Nephron progenitor cell (in vitro differentiated cells): ENCODE data around the gene RNASE12.
"Not testable (repeated sequence)": the region's sequence is repeated elsewhere in the genome, so short reads cannot be mapped to it uniquely, and the experiment has no call there.

Experiments
- DNase-seq: peaks from one replicate; pipeline ENCODE4 v3.0.0; 2021
- H3K27ac Mint-ChIP-seq: 2 replicates; pipeline ENCODE4 v1.8.0; 2021; ENCODE audit warnings: mild to moderate bottlenecking, moderate library complexity, mixed read lengths
- H3K27me3 Mint-ChIP-seq: 2 replicates; pipeline ENCODE4 v1.8.0; 2021; ENCODE audit warnings: mild to moderate bottlenecking, low read depth, mixed read lengths; ENCODE audit not compliant: poor library complexity
- H3K36me3 Mint-ChIP-seq: 2 replicates; pipeline ENCODE4 v1.8.0; 2021; ENCODE audit warnings: low read depth, mixed read lengths
- H3K4me1 Mint-ChIP-seq: 2 replicates; pipeline ENCODE4 v1.8.0; 2021; ENCODE audit warnings: mixed read lengths
- H3K4me3 Mint-ChIP-seq: 2 replicates; pipeline ENCODE4 v1.8.0; 2021; ENCODE audit warnings: mild to moderate bottlenecking, moderate library complexity, mixed read lengths
- H3K9me3 Mint-ChIP-seq: 2 replicates; pipeline ENCODE4 v1.8.0; 2021; ENCODE audit warnings: mild to moderate bottlenecking, moderate library complexity, mixed read lengths
- TF ChIP-seq, protein P1 (sequence below): fragments of 200-600 bp; sonication (generic); IDR thresholded peaks from 2 replicates; pipeline ENCODE4 v1.5.0; 2021; ENCODE audit warnings: antibody characterized with exemption

RNASE12 gene

GRCh38 chr14:20623798-20624197, 32.6 kb upstream of the RNASE12 start:
- no peak for DNase-seq
- TF ChIP-seq, protein P1, sequence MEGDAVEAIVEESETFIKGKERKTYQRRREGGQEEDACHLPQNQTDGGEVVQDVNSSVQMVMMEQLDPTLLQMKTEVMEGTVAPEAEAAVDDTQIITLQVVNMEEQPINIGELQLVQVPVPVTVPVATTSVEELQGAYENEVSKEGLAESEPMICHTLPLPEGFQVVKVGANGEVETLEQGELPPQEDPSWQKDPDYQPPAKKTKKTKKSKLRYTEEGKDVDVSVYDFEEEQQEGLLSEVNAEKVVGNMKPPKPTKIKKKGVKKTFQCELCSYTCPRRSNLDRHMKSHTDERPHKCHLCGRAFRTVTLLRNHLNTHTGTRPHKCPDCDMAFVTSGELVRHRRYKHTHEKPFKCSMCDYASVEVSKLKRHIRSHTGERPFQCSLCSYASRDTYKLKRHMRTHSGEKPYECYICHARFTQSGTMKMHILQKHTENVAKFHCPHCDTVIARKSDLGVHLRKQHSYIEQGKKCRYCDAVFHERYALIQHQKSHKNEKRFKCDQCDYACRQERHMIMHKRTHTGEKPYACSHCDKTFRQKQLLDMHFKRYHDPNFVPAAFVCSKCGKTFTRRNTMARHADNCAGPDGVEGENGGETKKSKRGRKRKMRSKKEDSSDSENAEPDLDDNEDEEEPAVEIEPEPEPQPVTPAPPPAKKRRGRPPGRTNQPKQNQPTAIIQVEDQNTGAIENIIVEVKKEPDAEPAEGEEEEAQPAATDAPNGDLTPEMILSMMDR: no peak
- Mint-ChIP-seq H3K4me1 (peaks cover 65% of the 10 kb centered on the region), H3K9me3 (peaks cover 12% of the 10 kb centered on the region), H3K27me3 (peaks cover 61% of the 10 kb centered on the region), H3K27ac (no peak overlapping the region), H3K4me3 (peak overlapping the region; percentile 84), H3K36me3 (no peaks in the 10 kb centered on the region)

GRCh38 chr14:20622816-20623291, 31.7 kb upstream of the RNASE12 start:
- Mint-ChIP-seq H3K27ac (no peak overlapping the region), H3K36me3 (no peaks in the 10 kb centered on the region), H3K4me1 (peaks cover 56% of the 10 kb centered on the region), H3K9me3 (peaks cover 12% of the 10 kb centered on the region), H3K4me3 (peak overlapping the region; percentile 71), H3K27me3 (peaks cover 51% of the 10 kb centered on the region)
- DNase-seq: no peak
- TF ChIP-seq, protein P1: no peak

DNA sequence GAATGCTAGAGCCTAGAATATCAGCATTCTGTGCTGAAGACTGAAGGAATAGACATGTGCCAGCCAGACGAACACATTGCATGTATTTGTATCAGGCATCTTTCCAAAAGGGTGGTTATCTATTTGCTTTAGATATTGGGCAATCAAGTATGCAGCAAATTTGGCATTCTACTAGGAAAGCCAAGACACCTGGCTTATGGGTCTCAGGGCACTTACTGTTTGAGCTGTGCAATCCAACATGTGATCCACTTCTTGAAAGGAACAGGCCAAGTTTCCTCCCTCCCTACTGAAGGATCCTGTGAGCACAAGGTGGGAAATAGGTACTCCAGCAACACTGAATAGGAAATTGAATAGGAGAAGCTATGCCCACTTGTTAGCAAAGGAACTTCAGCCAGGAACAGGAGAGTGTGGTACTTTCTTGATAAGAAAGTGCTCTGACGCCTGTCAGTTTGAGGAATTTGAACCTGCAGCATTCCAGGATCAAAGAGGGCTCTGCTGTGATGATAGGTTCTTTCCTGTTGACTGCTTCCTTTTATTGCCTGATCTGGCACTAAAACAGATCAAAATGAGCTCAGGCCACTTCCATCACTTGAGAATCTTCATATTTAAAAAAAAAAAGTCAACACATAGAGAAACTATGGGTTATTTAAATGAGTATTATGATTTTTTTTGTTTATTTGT, 29.8 kb upstream of the RNASE12 start:
- Mint-ChIP-seq H3K4me1 (peaks cover 45% of the 10 kb centered on the region), H3K36me3 (no peaks in the 10 kb centered on the region), H3K27me3 (peaks cover 32% of the 10 kb centered on the region), H3K9me3 (peaks cover 12% of the 10 kb centered on the region), H3K4me3 (no peak overlapping the region), H3K27ac (no peak overlapping the region)
- TF ChIP-seq, protein P1: no peak
- DNase-seq: no peak

DNA sequence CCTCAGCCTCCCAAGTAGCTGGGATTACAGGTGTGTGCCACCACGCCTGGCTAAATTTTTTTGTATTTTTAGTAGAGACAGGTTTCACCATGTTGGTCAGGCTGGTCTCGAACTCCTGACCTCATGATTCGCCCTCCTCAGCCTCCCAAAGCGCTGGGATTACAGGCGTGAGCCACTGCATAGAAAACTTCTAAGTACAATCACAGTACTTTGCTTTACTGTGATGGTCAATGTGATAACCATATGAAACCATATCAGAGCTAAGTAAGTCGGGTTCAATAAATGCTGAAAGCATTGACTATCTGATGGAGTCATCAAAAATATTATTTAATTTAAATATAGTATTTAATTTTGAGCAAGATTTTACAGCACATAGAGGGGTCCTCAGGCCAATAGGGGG, 28.5 kb upstream of the RNASE12 start:
- not testable (repeated sequence) for H3K9me3 Mint-ChIP-seq, DNase-seq, H3K27ac Mint-ChIP-seq, H3K4me3 Mint-ChIP-seq, H3K36me3 Mint-ChIP-seq
- peaks cover 37% of the 10 kb centered on the region for H3K4me1 Mint-ChIP-seq
- H3K27me3 Mint-ChIP-seq: peaks cover 20% of the 10 kb centered on the region

DNA sequence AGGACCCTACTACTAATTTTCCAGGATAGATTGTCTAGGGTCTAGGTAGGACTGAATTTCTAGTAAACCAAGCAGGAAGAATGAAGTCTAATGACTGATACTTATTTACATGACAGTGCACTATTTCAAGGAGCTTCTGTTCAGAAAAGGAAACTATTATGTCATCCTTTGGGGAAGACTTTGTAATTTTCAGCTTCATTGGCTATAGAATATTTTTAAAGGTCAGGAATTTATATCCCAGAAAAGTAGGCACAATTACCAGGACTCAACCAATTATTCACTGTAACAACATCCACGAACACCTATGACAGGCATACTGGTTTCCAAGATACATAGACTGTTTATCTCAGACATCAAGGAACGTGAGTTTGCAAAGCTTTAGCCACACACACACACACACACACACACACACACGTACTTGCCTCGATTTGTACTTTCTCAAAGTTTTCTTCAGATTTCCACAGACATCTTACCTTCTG, 27.1 kb upstream of the RNASE12 start:
- DNase-seq: no peak
- H3K4me3 Mint-ChIP-seq: no peak overlapping the region
- TF ChIP-seq, protein P1: no peak

GRCh38 chr14:20617138-20618003, 26.2 kb upstream of the RNASE12 start:
- Mint-ChIP-seq H3K4me1 (peaks cover 17% of the 10 kb centered on the region), H3K4me3 (no peak overlapping the region), H3K27me3 (peaks cover 3% of the 10 kb centered on the region), H3K27ac (no peak overlapping the region), H3K9me3 (peaks cover 6% of the 10 kb centered on the region), H3K36me3 (no peaks in the 10 kb centered on the region)
- DNase-seq: no peak
- TF ChIP-seq, protein P1: no peak

More for the DNA sequence above, 27.1 kb upstream of the RNASE12 start:
- Mint-ChIP-seq H3K9me3 (peaks cover 6% of the 10 kb centered on the region), H3K27ac (no peak overlapping the region), H3K36me3 (no peaks in the 10 kb centered on the region), H3K4me1 (peaks cover 26% of the 10 kb centered on the region), H3K27me3 (peaks cover 6% of the 10 kb centered on the region)
